Upper lobe of left lung (tissue), 6 donors: ENCODE measurements around the gene CSNK2A2. TPM values are rescaled to one million over a fixed set of nuclear protein-coding genes. Genes with fewer than 3 reads are reported as not detected.

ENCODE experiments used
- ATAC-seq, 2 donors: fragments of 200-7000 bp; cut with Tn5 transposase; one replicate each; pipeline ENCODE4 v1.9.1; 2022; ENCODE audit warnings: mild to moderate bottlenecking in 2 of 2, moderate library complexity in 2 of 2; ENCODE audit not compliant: low FRiP score in 2 of 2
- DNase-seq, 2 donors: peaks; one replicate each; pipeline ENCODE4 v3.0.0-alpha.2; 2019 to 2020
- H3K27ac ChIP-seq, 4 donors: fragments of 200-600 bp; sonication (generic); one replicate each; pipeline ENCODE4 v1.5.1; 2016 to 2019
- H3K27me3 ChIP-seq, 4 donors: fragments of 200-600 bp; sonication (generic); one replicate each; pipeline ENCODE4 v1.5.1; 2017 to 2019
- H3K36me3 ChIP-seq, 4 donors: fragments of 200-600 bp; sonication (generic); one replicate each; pipeline ENCODE4 v1.5.1; 2016 to 2019
- H3K4me1 ChIP-seq, 4 donors: fragments of 200-600 bp; sonication (generic); one replicate each; pipeline ENCODE4 v1.5.1; 2018 to 2019
- H3K4me3 ChIP-seq, 4 donors: fragments of 200-600 bp; sonication (generic); one replicate each; pipeline ENCODE4 v1.5.1; 2017 to 2019; ENCODE audit warnings: mild to moderate bottlenecking in 2 of 4, moderate library complexity in 1 of 4
- H3K9me3 ChIP-seq, 4 donors: fragments of 200-600 bp; sonication (generic); one replicate each; pipeline ENCODE4 v1.5.1; 2018 to 2019
- CTCF ChIP-seq, 6 experiments: fragments of 450-650 bp in 4 of 6; fragments of 200-600 bp in 2 of 6; sonication (generic) in 2 of 6; IDR thresholded peaks; one replicate each; pipeline ENCODE4 v1.5.1; 2016 to 2019; ENCODE audit warnings: antibody characterized with exemption in 6 of 6
- EP300 ChIP-seq, 4 donors: sonication (generic); formaldehyde crosslinking; IDR thresholded peaks; one replicate each; pipeline ENCODE4 v1.5.1; 2017; ENCODE audit warnings: antibody characterized with exemption in 4 of 4, control low read depth in 2 of 4
- POLR2A ChIP-seq, 4 donors: fragments of 450-650 bp; IDR thresholded peaks; one replicate each; pipeline ENCODE4 v1.5.1; 2016 to 2017; ENCODE audit warnings: antibody characterized with exemption in 4 of 4, mild to moderate bottlenecking in 2 of 4
- POLR2AphosphoS5 ChIP-seq, 2 donors: sonication (generic); formaldehyde crosslinking; IDR thresholded peaks; one replicate each; pipeline ENCODE4 v1.5.1; 2017; ENCODE audit warnings: antibody characterized with exemption in 2 of 2
- WGBS, 2 donors: methylation state at CpG; one replicate each; pipeline ENCODE4 v1.1.5; 2017 to 2018; 5-methylcytosine and 5-hydroxymethylcytosine counted together
- total RNA-seq, 6 donors: library from RNA; depleted of rRNA in 4 of 6; stranded (reverse); fragments of >200 nt in 4 of 6; gene quantifications; one replicate each; pipeline versions ENCODE4 v1.1.0 to v1.2.1, GENCODE V29; 2016 to 2021
- donor health status: DM: no; HTN: no; CAD: no; lungs with moderate emphysema.
- donor health status: DM: no; HTN: yes; CAD: no; lungs with severe emphysema.

The CSNK2A2 gene
- total RNA-seq, 6 donors from 2014 or later, result 34.7 to 73.9 (median 46.1) TPM

- no peaks in the 10 kb centered on the region for H3K9me3 ChIP-seq
- TF ChIP-seq EP300 (IDR thresholded peaks at IDR 0.05), result no peak
- TF ChIP-seq CTCF (IDR thresholded peaks at IDR 0.05), result no peak
- no peak for TF ChIP-seq POLR2A (IDR thresholded peaks at IDR 0.05)
- no peak for TF ChIP-seq POLR2AphosphoS5 (IDR thresholded peaks at IDR 0.05)
- no peaks in the 10 kb centered on the region for H3K27me3 ChIP-seq
- no peak overlapping the region for H3K27ac ChIP-seq
- H3K4me3 ChIP-seq, result no peak overlapping the region
- DNase-seq, result no peak
- WGBS, 2 donors, result 71 to 86% methylated on average over 1 of the region's 1 CpG
- H3K36me3 ChIP-seq, result peaks cover 2 to 69% (median 10%) of the 10 kb centered on the region in 4 donors
- ATAC-seq, result no peak
- H3K4me1 ChIP-seq, result no peaks in the 10 kb centered on the region
Measured at GRCh38 chr16:58177353-58177710, 20.6 kb downstream of the CSNK2A2 start.

GRCh38 chr16:58176608-58177352 is 21.1 kb downstream of the CSNK2A2 start:
- H3K9me3 ChIP-seq, result no peaks in the 10 kb centered on the region
- no peak for DNase-seq
- ATAC-seq, result no peak
- H3K27ac ChIP-seq, result no peak overlapping the region
- no peak for TF ChIP-seq CTCF (IDR thresholded peaks at IDR 0.05)
- no peak for TF ChIP-seq EP300 (IDR thresholded peaks at IDR 0.05)
- no peak for TF ChIP-seq POLR2AphosphoS5 (IDR thresholded peaks at IDR 0.05)
- no peak for TF ChIP-seq POLR2A (IDR thresholded peaks at IDR 0.05)
- H3K27me3 ChIP-seq, result no peaks in the 10 kb centered on the region
- no peaks in the 10 kb centered on the region for H3K4me1 ChIP-seq
- H3K4me3 ChIP-seq, result no peak overlapping the region
- H3K36me3 ChIP-seq, result peaks cover 2 to 71% (median 12%) of the 10 kb centered on the region in 4 donors
- 85 to 88% methylated on average over 5 of the region's 5 CpGs for WGBS, 2 donors

GRCh38 chr16:58170223-58170622 is 27.7 kb downstream of the CSNK2A2 start:
- Histone ChIP-seq H3K9me3 (no peaks in the 10 kb centered on the region), H3K27me3 (no peaks in the 10 kb centered on the region), H3K4me1 (peaks cover 0 to 3% (median 0%) of the 10 kb centered on the region in 4 donors), H3K27ac (no peak overlapping the region), H3K36me3 (peaks cover 22 to 94% (median 61%) of the 10 kb centered on the region in 4 donors), H3K4me3 (no peak overlapping the region)
- WGBS, 2 donors, result 95 to 100% methylated on average over 2 of the region's 2 CpGs
- DNase-seq (no peak), ATAC-seq (no peak)
- TF ChIP-seq EP300 (IDR thresholded peaks at IDR 0.05) (no peak), POLR2A (IDR thresholded peaks at IDR 0.05) (no peak), CTCF (IDR thresholded peaks at IDR 0.05) (no peak), POLR2AphosphoS5 (IDR thresholded peaks at IDR 0.05) (no peak)

- Histone ChIP-seq H3K4me1 (peaks cover 0 to 4% (median 2%) of the 10 kb centered on the region in 4 donors), H3K4me3 (no peak overlapping the region), H3K9me3 (no peaks in the 10 kb centered on the region), H3K27me3 (no peaks in the 10 kb centered on the region), H3K36me3 (peaks cover 26 to 83% (median 40%) of the 10 kb centered on the region in 4 donors), H3K27ac (no peak overlapping the region)
- DNase-seq, result no peak
- no peak for ATAC-seq
- 52 to 74% methylated on average over 3 of the region's 3 CpGs for WGBS, 2 donors
- no peak for TF ChIP-seq POLR2AphosphoS5 (IDR thresholded peaks at IDR 0.05)
- no peak for TF ChIP-seq EP300 (IDR thresholded peaks at IDR 0.05)
- TF ChIP-seq POLR2A (IDR thresholded peaks at IDR 0.05), result no peak
- TF ChIP-seq CTCF (IDR thresholded peaks at IDR 0.05), result no peak
Measured at GRCh38 chr16:58160855-58161254, 37.1 kb downstream of the CSNK2A2 start.

GRCh38 chr16:58158725-58159124 is 39.2 kb downstream of the CSNK2A2 start:
- no peaks in the 10 kb centered on the region for H3K4me1 ChIP-seq
- H3K9me3 ChIP-seq, result no peaks in the 10 kb centered on the region
- H3K27me3 ChIP-seq, result no peaks in the 10 kb centered on the region
- WGBS, 2 donors, result 87 to 91% methylated on average over 3 of the region's 3 CpGs
- DNase-seq (no peak), ATAC-seq (no peak)
- H3K4me3 ChIP-seq, result no peak overlapping the region
- TF ChIP-seq CTCF (IDR thresholded peaks at IDR 0.05) (no peak), POLR2A (IDR thresholded peaks at IDR 0.05) (no peak), POLR2AphosphoS5 (IDR thresholded peaks at IDR 0.05) (no peak), EP300 (IDR thresholded peaks at IDR 0.05) (no peak)
- peaks cover 16 to 62% (median 23%) of the 10 kb centered on the region in 4 donors for H3K36me3 ChIP-seq
- H3K27ac ChIP-seq, result no peak overlapping the region
